Measurements from ENCODE around the gene PEA15. TPM values are rescaled to one million over a fixed set of nuclear protein-coding genes. Genes with fewer than 3 reads are reported as not detected.
A peak's percentile ranks its signal among the peaks of the same experiment; 100 is the strongest.

The PEA15 gene
- total RNA-seq, 1 donor from 2014 or later: 37.4 TPM

GRCh38 chr1:160189649-160190625, 15.2 kb upstream of the PEA15 start, which contains the start of gene CASQ1:
Gene CASQ1, plus strand, starts transcription at chr1:160190575. Its CDS starts 177 bp downstream, at chr1:160190752.
- Mint-ChIP-seq H3K27me3 (ENCODE audit: low read depth) (no peaks in the 10 kb centered on the region), H3K27ac (no peak within 1 kb of the TSS), H3K36me3 (no peaks in the 10 kb centered on the region), H3K4me3 (no peak within 1 kb of the TSS), H3K4me1 (peaks cover 9% of the 10 kb centered on the region), H3K9me3 (no peaks in the 10 kb centered on the region)
- TF ChIP-seq CTCF (IDR thresholded peaks at IDR 0.05; ENCODE audit: unreplicated experiment): no peak
- DNase-seq (ENCODE audit: low spot score in 2 of 2, unreplicated experiment in 2 of 2): no peak

GRCh38 chr1:160191756-160192155, 13.4 kb upstream of the PEA15 start:
- DNase-seq (ENCODE audit: low spot score in 2 of 2, unreplicated experiment in 2 of 2): no peak
- H3K36me3 Mint-ChIP-seq: no peaks in the 10 kb centered on the region
- H3K4me3 Mint-ChIP-seq: no peak overlapping the region
- no peak overlapping the region for H3K27ac Mint-ChIP-seq
- peaks cover 9% of the 10 kb centered on the region for H3K4me1 Mint-ChIP-seq
- no peaks in the 10 kb centered on the region for H3K9me3 Mint-ChIP-seq
- H3K27me3 Mint-ChIP-seq (ENCODE audit: low read depth): no peaks in the 10 kb centered on the region
- no peak for TF ChIP-seq CTCF (IDR thresholded peaks at IDR 0.05; ENCODE audit: unreplicated experiment)

- Mint-ChIP-seq H3K27ac (no peak overlapping the region), H3K9me3 (no peaks in the 10 kb centered on the region), H3K36me3 (no peaks in the 10 kb centered on the region), H3K27me3 (ENCODE audit: low read depth) (no peaks in the 10 kb centered on the region), H3K4me3 (no peak overlapping the region), H3K4me1 (peaks cover 9% of the 10 kb centered on the region)
- no peak for DNase-seq (ENCODE audit: low spot score in 2 of 2, unreplicated experiment in 2 of 2)
- no peak for TF ChIP-seq CTCF (IDR thresholded peaks at IDR 0.05; ENCODE audit: unreplicated experiment)
Measured at GRCh38 chr1:160192234-160192633, 12.9 kb upstream of the PEA15 start.

GRCh38 chr1:160193091-160193819, 11.9 kb upstream of the PEA15 start:
- no peak overlapping the region for H3K27ac Mint-ChIP-seq
- H3K9me3 Mint-ChIP-seq: no peaks in the 10 kb centered on the region
- TF ChIP-seq CTCF (IDR thresholded peaks at IDR 0.05; ENCODE audit: unreplicated experiment): peak; percentile 93
- no peaks in the 10 kb centered on the region for H3K27me3 Mint-ChIP-seq (ENCODE audit: low read depth)
- peak; percentile 80 to 92 for DNase-seq (ENCODE audit: low spot score in 2 of 2, unreplicated experiment in 2 of 2)
- H3K4me3 Mint-ChIP-seq: no peak overlapping the region
- no peaks in the 10 kb centered on the region for H3K36me3 Mint-ChIP-seq
- H3K4me1 Mint-ChIP-seq: peaks cover 9% of the 10 kb centered on the region

- H3K4me3 Mint-ChIP-seq: no peak overlapping the region
- H3K9me3 Mint-ChIP-seq: no peaks in the 10 kb centered on the region
- H3K4me1 Mint-ChIP-seq: peaks cover 9% of the 10 kb centered on the region
- no peak overlapping the region for H3K27ac Mint-ChIP-seq
- TF ChIP-seq CTCF (IDR thresholded peaks at IDR 0.05; ENCODE audit: unreplicated experiment): no peak
- DNase-seq (ENCODE audit: low spot score in 2 of 2, unreplicated experiment in 2 of 2): no peak
- H3K27me3 Mint-ChIP-seq (ENCODE audit: low read depth): no peaks in the 10 kb centered on the region
- H3K36me3 Mint-ChIP-seq: no peaks in the 10 kb centered on the region
Measured at GRCh38 chr1:160193832-160194736, 11.1 kb upstream of the PEA15 start.
